Activated T-helper 1 cell treated with anti-CD3 and anti-CD28 coated beads, Interleukin-12 subunit alpha, Interleukin-12 subunit beta, Interleukin-2, Interleukin-4 antibody, amounts not matched to agents 30 ng/mL and 10 ng/mL and 1 ng/mL, durations not matched to agents 14 hours and 24 hours and 36 hours (primary cell): ENCODE measurements around the gene MIP. TPM values are rescaled to one million over a fixed set of nuclear protein-coding genes. Genes with fewer than 3 reads are reported as not detected.
"Not testable (repeated sequence)": the region's sequence is repeated elsewhere in the genome, so short reads cannot be mapped to it uniquely, and the experiment has no call there.

Experiments used
- DNase-seq: peaks from one replicate; pipeline ENCODE4 v3.0.0; 2021; ENCODE audit warnings: low spot score
- H3K27ac Mint-ChIP-seq: one replicate; pipeline ENCODE4 v1.8.0; 2021; ENCODE audit warnings: mild to moderate bottlenecking, mixed read lengths
- H3K27me3 Mint-ChIP-seq: one replicate; pipeline ENCODE4 v1.8.0; 2022; ENCODE audit warnings: mild to moderate bottlenecking, moderate library complexity, mixed read lengths; ENCODE audit not compliant: insufficient read depth
- H3K36me3 Mint-ChIP-seq: one replicate; pipeline ENCODE4 v1.8.0; 2021; ENCODE audit warnings: low read depth, mixed read lengths
- H3K4me1 Mint-ChIP-seq: one replicate; pipeline ENCODE4 v1.8.0; 2021; ENCODE audit warnings: low read depth, mixed read lengths
- H3K4me3 Mint-ChIP-seq: one replicate; pipeline ENCODE4 v1.8.0; 2021; ENCODE audit warnings: mild to moderate bottlenecking, moderate library complexity, mixed read lengths
- H3K9me3 Mint-ChIP-seq: one replicate; pipeline ENCODE4 v1.8.0; 2021; ENCODE audit warnings: mixed read lengths
- intact Hi-C: fragments of 100-400 bp; cut with micrococcal nuclease; formaldehyde crosslinking; loops from one replicate; pipeline ENCODE4 v1.15.1; 2024
- total RNA-seq: library from RNA; stranded (reverse); gene quantifications from 2 replicates; pipeline ENCODE4 v1.2.3, GENCODE V29; 2022

The MIP gene
- total RNA-seq, 1 donor from 2014 or later, result not detected

GRCh38 chr12:56414401-56414800, 40.1 kb downstream of the MIP start:
- no peak overlapping the region for H3K4me3 Mint-ChIP-seq
- H3K9me3 Mint-ChIP-seq, result no peaks in the 10 kb centered on the region
- H3K27ac Mint-ChIP-seq, result no peak overlapping the region
- H3K27me3 Mint-ChIP-seq, result no peaks in the 10 kb centered on the region
- DNase-seq, result no peak
- peaks cover 5% of the 10 kb centered on the region for H3K36me3 Mint-ChIP-seq
- intact Hi-C loops, result no loop called here
- no peaks in the 10 kb centered on the region for H3K4me1 Mint-ChIP-seq

- intact Hi-C loops, result no loop called here
- Mint-ChIP-seq H3K4me3 (no peak overlapping the region), H3K4me1 (no peaks in the 10 kb centered on the region), H3K27me3 (no peaks in the 10 kb centered on the region), H3K27ac (no peak overlapping the region), H3K36me3 (peaks cover 4% of the 10 kb centered on the region), H3K9me3 (no peaks in the 10 kb centered on the region)
- DNase-seq, result no peak
Measured at GRCh38 chr12:56413392-56413791, 41.1 kb downstream of the MIP start.

- intact Hi-C loops, result no loop called here
- H3K36me3 Mint-ChIP-seq, result no peaks in the 10 kb centered on the region
- no peaks in the 10 kb centered on the region for H3K9me3 Mint-ChIP-seq
- no peak overlapping the region for H3K4me3 Mint-ChIP-seq
- no peak overlapping the region for H3K27ac Mint-ChIP-seq
- no peak for DNase-seq
- no peaks in the 10 kb centered on the region for H3K4me1 Mint-ChIP-seq
- H3K27me3 Mint-ChIP-seq, result no peaks in the 10 kb centered on the region
Measured at GRCh38 chr12:56411781-56412639, 42.4 kb downstream of the MIP start.

- no peak for DNase-seq
- Mint-ChIP-seq H3K27ac (no peak overlapping the region), H3K36me3 (no peaks in the 10 kb centered on the region), H3K4me3 (no peak overlapping the region), H3K9me3 (no peaks in the 10 kb centered on the region), H3K27me3 (no peaks in the 10 kb centered on the region), H3K4me1 (no peaks in the 10 kb centered on the region)
- intact Hi-C loops, result no loop called here
Measured at GRCh38 chr12:56410768-56411167, 43.7 kb downstream of the MIP start.

- intact Hi-C loops, result no loop called here
Measured at GRCh38 chr12:56408799-56409417, 45.5 kb downstream of the MIP start.

GRCh38 chr12:56404227-56404626, 50.2 kb downstream of the MIP start:
- intact Hi-C loops, H3K27me3 Mint-ChIP-seq, H3K9me3 Mint-ChIP-seq, H3K27ac Mint-ChIP-seq, H3K4me1 Mint-ChIP-seq, H3K36me3 Mint-ChIP-seq, H3K4me3 Mint-ChIP-seq, DNase-seq: not testable (repeated sequence)

More at GRCh38 chr12:56408799-56409417, 45.5 kb downstream of the MIP start:
- Mint-ChIP-seq H3K4me1 (no peaks in the 10 kb centered on the region), H3K27me3 (no peaks in the 10 kb centered on the region), H3K4me3 (no peak overlapping the region), H3K27ac (no peak overlapping the region), H3K9me3 (no peaks in the 10 kb centered on the region), H3K36me3 (no peaks in the 10 kb centered on the region)
- no peak for DNase-seq

GRCh38 chr12:56401612-56402011, 52.8 kb downstream of the MIP start:
- H3K27ac Mint-ChIP-seq, DNase-seq, H3K36me3 Mint-ChIP-seq, H3K27me3 Mint-ChIP-seq, H3K4me3 Mint-ChIP-seq, intact Hi-C loops, H3K4me1 Mint-ChIP-seq: not testable (repeated sequence)
- H3K9me3 Mint-ChIP-seq, result peaks cover 13% of the 10 kb centered on the region

- H3K36me3 Mint-ChIP-seq, H3K27ac Mint-ChIP-seq, H3K4me3 Mint-ChIP-seq, H3K27me3 Mint-ChIP-seq, H3K4me1 Mint-ChIP-seq, intact Hi-C loops, DNase-seq: not testable (repeated sequence)
- H3K9me3 Mint-ChIP-seq, result peaks cover 13% of the 10 kb centered on the region
Measured at GRCh38 chr12:56401125-56401524, 53.3 kb downstream of the MIP start.

Other genes with a start within 250 kb of the MIP start
- gene RNF41, start 232.7 kb downstream of the MIP start, total RNA-seq, result 46.9 and 47.2 TPM in 2 replicates
- 97.5 and 102 TPM in 2 replicates for gene NABP2, start 230.3 kb downstream of the MIP start, total RNA-seq
- gene SLC39A5, start 224.6 kb downstream of the MIP start, total RNA-seq, result 0.54 and 1.4 TPM in 2 replicates
- 71.0 and 83.9 TPM in 2 replicates for gene ANKRD52, start 196.3 kb downstream of the MIP start, total RNA-seq
- gene COQ10A, start 187.7 kb downstream of the MIP start, total RNA-seq, result 17.8 and 18.0 TPM in 2 replicates
- gene CS, start 154.3 kb downstream of the MIP start, total RNA-seq, result 269 and 280 TPM in 2 replicates
- 170 and 172 TPM in 2 replicates for gene CNPY2, start 138.7 kb downstream of the MIP start, total RNA-seq
- 20.9 and 21.3 TPM in 2 replicates for gene PAN2, start 120.7 kb downstream of the MIP start, total RNA-seq
- 40.0 and 43.3 TPM in 2 replicates for gene IL23A, start 115.8 kb downstream of the MIP start, total RNA-seq
- 70.2 and 71.3 TPM in 2 replicates for gene STAT2, start 94.5 kb downstream of the MIP start, total RNA-seq
- not detected in 2 replicates for gene APOF, start 91.8 kb downstream of the MIP start, total RNA-seq
- 44.9 and 45.8 TPM in 2 replicates for gene TIMELESS, start 5.2 kb downstream of the MIP start, total RNA-seq
- 5.0 and 5.5 TPM in 2 replicates for gene SPRYD4, start 13.9 kb upstream of the MIP start, total RNA-seq
- gene GLS2, start 33.5 kb upstream of the MIP start, total RNA-seq, result 1.5 and 2.6 TPM in 2 replicates
- 4.0 and 6.5 TPM in 2 replicates for gene RBMS2, start 67.2 kb upstream of the MIP start, total RNA-seq
- gene BAZ2A, start 175.7 kb upstream of the MIP start, total RNA-seq, result 119 and 126 TPM in 2 replicates
- gene ATP5F1B, start 191.3 kb upstream of the MIP start, total RNA-seq, result 714 and 716 TPM in 2 replicates
- 301 and 302 TPM in 2 replicates for gene PTGES3, start 233.6 kb upstream of the MIP start, total RNA-seq